Activated CD8-positive, alpha-beta memory T cell treated with anti-CD3 and anti-CD28 coated beads for 36 hours (primary cell): ENCODE results near the gene LILRB2. TPM values are rescaled to one million over a fixed set of nuclear protein-coding genes. Genes with fewer than 3 reads are reported as not detected.

Experiments used
- total RNA-seq, 2 experiments: library from RNA; stranded (reverse); gene quantifications; one replicate each; pipeline ENCODE4 v1.2.3, GENCODE V29; 2021

Gene LILRB2
- total RNA-seq, 2 experiments from 2014 or later: not detected

Other genes starting within 250 kb of the LILRB2 start
- not detected for gene VSTM1, start 217.2 kb downstream of the LILRB2 start, total RNA-seq
- not detected for gene TARM1, start 199.7 kb downstream of the LILRB2 start, total RNA-seq
- under 1 TPM; 0.27 to 0.29 TPM for gene OSCAR, start 180.3 kb downstream of the LILRB2 start, total RNA-seq
- 100 to 1,000 TPM; 104 to 110 TPM for gene NDUFA3, start 178.3 kb downstream of the LILRB2 start, total RNA-seq
- 10 to 100 TPM; 34.9 to 36.6 TPM for gene TFPT, start 165.5 kb downstream of the LILRB2 start, total RNA-seq
- gene PRPF31, start 165.4 kb downstream of the LILRB2 start, total RNA-seq: 100 to 1,000 TPM; 123 to 124 TPM
- 10 to 100 TPM; 65.2 to 68.5 TPM for gene CNOT3, start 143.3 kb downstream of the LILRB2 start, total RNA-seq
- gene LENG1, start 121.4 kb downstream of the LILRB2 start, total RNA-seq: 1 to 10 TPM; 3.9 to 5.3 TPM
- not detected for gene TMC4, start 108.0 kb downstream of the LILRB2 start, total RNA-seq
- gene MBOAT7, start 91.5 kb downstream of the LILRB2 start, total RNA-seq: 100 to 1,000 TPM; 119 to 120 TPM
- gene TSEN34, start 89.8 kb downstream of the LILRB2 start, total RNA-seq: 10 to 100 TPM; 21.7 to 22.9 TPM
- 1,000 to 10,000 TPM; 1,671 to 1,692 TPM for gene RPS9, start 80.3 kb downstream of the LILRB2 start, total RNA-seq
- gene LILRB3, start 58.1 kb downstream of the LILRB2 start, total RNA-seq: not detected
- gene LILRA6, start 38.3 kb downstream of the LILRB2 start, total RNA-seq: not detected
- not detected for gene LILRB5, start 23.8 kb downstream of the LILRB2 start, total RNA-seq
- not detected for gene LILRA5, start 32.1 kb upstream of the LILRB2 start, total RNA-seq
- not detected for gene LILRA4, start 58.1 kb upstream of the LILRB2 start, total RNA-seq
- 1 to 10 TPM; 7.4 to 9.3 TPM for gene LAIR1, start 83.8 kb upstream of the LILRB2 start, total RNA-seq
- under 1 TPM in 1 of 2 experiments, not detected in 1; 0.21 TPM for gene TTYH1, start 134.4 kb upstream of the LILRB2 start, total RNA-seq
- 100 to 1,000 TPM; 121 to 132 TPM for gene LENG8, start 168.1 kb upstream of the LILRB2 start, total RNA-seq
- 1 to 10 TPM; 4.3 to 4.4 TPM for gene LENG9, start 182.7 kb upstream of the LILRB2 start, total RNA-seq
- 1 to 10 TPM in 1 of 2 experiments, under 1 TPM in 1; 0.51 to 1.2 TPM for gene CDC42EP5, start 192.2 kb upstream of the LILRB2 start, total RNA-seq
- gene LAIR2, start 221.7 kb upstream of the LILRB2 start, total RNA-seq: 1 to 10 TPM; 1.8 to 2.2 TPM